Measurements from ENCODE around the gene ISLR. TPM values are rescaled to one million over a fixed set of nuclear protein-coding genes. Genes with fewer than 3 reads are reported as not detected.

Gene ISLR
- total and polyA plus RNA-seq, 2 experiments from 2014 or later, result 0.55 TPM; not detected in 1

GRCh38 chr15:74179101-74179841 lies 5.8 kb downstream of the ISLR start:
- Histone ChIP-seq H3K27me3 (ENCODE audit: insufficient read depth) (no peaks in the 10 kb centered on the region), H3K4me3 (no peak overlapping the region), H2AFZ (no peak overlapping the region), H3K4me1 (ENCODE audit: insufficient read depth) (no peaks in the 10 kb centered on the region), H3F3A (replicated peaks; ENCODE audit: low read depth) (no peaks in the 10 kb centered on the region), H3K79me2 (replicated peaks; ENCODE audit: insufficient read depth) (no peaks in the 10 kb centered on the region), H3K9me2 (ENCODE audit: insufficient read depth) (no peaks in the 10 kb centered on the region), H4K20me1 (replicated peaks; ENCODE audit: insufficient read depth) (no peaks in the 10 kb centered on the region), H3K4me2 (no peak overlapping the region), H3K27ac (ENCODE audit: low read depth) (no peak overlapping the region), H3K36me3 (ENCODE audit: insufficient read depth) (no peaks in the 10 kb centered on the region)
- ATAC-seq (no peak), DNase-seq (ENCODE audit: low spot score) (no peak)
- Mint-ChIP-seq H3K4me3 (no peak overlapping the region), H3K27me3 (ENCODE audit: insufficient read depth, low read depth, poor library complexity) (peaks cover 24% of the 10 kb centered on the region), H3K4me1 (peaks cover 21% of the 10 kb centered on the region), H3K36me3 (ENCODE audit: low read depth) (no peaks in the 10 kb centered on the region; the same call in 2 of the 3 replicates), H3K27ac (no peak overlapping the region), H3K9me3 (no peaks in the 10 kb centered on the region)
- TF ChIP-seq ZNF114 (CRISPR knock-in tag; IDR thresholded peaks at IDR 0.05), result no peak
- TF ChIP-seq ZNF462 (CRISPR knock-in tag; IDR thresholded peaks at IDR 0.05), result no peak
- TF ChIP-seq EZH2phosphoT487 (IDR thresholded peaks at IDR 0.05; ENCODE audit: unreplicated experiment), result no peak
- TF ChIP-seq STAT1 (IDR thresholded peaks at IDR 0.05; ENCODE audit: unreplicated experiment), result no peak
- no peak for TF ChIP-seq ZNF331 (CRISPR knock-in tag; IDR thresholded peaks at IDR 0.05; ENCODE audit: low read depth)
- TF ChIP-seq POLR2AphosphoS5 (IDR thresholded peaks at IDR 0.05; ENCODE audit: low read depth), result no peak
- TF ChIP-seq CREB1 (CRISPR knock-in tag; IDR thresholded peaks at IDR 0.05; ENCODE audit: low read depth), result no peak
- no peak for TF ChIP-seq JUNB (IDR thresholded peaks at IDR 0.05; ENCODE audit: unreplicated experiment)
- TF ChIP-seq CTCF (conservative IDR thresholded peaks at IDR 0.05; ENCODE audit: low read depth in 2 of 2), result no peak
- no peak for TF ChIP-seq ETS1 (IDR thresholded peaks at IDR 0.05)
- no peak for TF ChIP-seq REST (IDR thresholded peaks at IDR 0.05; ENCODE audit: unreplicated experiment)
- TF ChIP-seq EZH2 (IDR thresholded peaks at IDR 0.05; ENCODE audit: low read depth, unreplicated experiment), result no peak
- TF ChIP-seq NANOG (IDR thresholded peaks at IDR 0.05; ENCODE audit: borderline replicate concordance), result no peak

Measured in GM23338 (cell line).